NCI-H2196 treated with DMSO at 0.1 percent for 48 hours (cell line): Measurements from ENCODE around the gene AMIGO2.
A peak's percentile ranks its signal among the peaks of the same experiment; 100 is the strongest.

Experiments
- DNase-seq: peaks from one replicate; lab custom pipeline; 2025; ENCODE audit not compliant: unreplicated experiment; lab: John Stamatoyannopoulos, UW

The AMIGO2 gene

DNA sequence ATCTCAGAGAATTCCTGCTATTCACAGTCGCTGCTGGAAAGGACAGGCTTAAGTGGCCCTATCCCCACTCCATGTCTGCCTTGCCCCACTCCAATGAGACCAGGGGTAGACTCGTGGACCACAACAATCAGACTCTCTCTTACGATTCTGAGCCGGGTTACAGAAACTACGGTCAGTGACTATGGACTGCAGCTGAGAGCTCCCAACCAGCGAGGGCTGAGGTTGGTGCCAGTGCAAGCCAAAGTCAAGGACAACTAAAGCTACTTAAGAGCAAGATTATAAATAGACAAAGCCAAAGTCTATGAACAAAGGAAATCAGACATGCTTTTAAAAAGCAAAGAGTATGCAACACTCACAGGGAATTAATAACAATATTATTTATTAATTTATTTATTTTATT is 18.3 kb upstream of the AMIGO2 start:
- no peak for DNase-seq

DNA sequence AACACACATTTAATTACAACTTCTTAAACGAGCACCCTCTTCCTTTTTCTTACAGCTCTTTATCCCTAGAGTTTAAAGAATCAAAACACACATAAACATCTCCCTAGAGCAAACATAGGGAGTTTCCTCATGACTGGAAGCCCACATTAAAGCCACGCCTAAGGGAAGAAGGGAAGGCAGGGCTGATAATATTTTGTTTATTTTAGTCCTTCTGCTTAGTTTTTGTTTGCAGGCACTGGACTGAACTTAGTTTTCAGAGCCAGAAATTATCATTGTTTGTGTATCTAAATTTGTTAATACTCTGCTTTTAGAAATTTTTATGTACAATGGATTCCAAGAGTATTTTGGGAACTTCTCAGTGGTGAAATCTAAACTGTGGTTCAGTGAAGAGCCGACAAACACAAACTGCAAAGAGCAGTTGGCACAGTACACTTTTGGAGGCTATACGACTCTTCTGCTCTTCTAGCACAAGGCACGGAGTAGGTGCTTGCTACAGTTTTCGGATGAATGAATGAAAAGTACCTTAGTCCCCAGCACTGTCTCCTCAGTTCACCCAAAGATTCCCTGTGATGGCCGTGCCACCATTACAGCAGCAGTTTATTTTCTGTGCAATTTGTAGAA is 17.6 kb upstream of the AMIGO2 start:
- no peak for DNase-seq

DNA sequence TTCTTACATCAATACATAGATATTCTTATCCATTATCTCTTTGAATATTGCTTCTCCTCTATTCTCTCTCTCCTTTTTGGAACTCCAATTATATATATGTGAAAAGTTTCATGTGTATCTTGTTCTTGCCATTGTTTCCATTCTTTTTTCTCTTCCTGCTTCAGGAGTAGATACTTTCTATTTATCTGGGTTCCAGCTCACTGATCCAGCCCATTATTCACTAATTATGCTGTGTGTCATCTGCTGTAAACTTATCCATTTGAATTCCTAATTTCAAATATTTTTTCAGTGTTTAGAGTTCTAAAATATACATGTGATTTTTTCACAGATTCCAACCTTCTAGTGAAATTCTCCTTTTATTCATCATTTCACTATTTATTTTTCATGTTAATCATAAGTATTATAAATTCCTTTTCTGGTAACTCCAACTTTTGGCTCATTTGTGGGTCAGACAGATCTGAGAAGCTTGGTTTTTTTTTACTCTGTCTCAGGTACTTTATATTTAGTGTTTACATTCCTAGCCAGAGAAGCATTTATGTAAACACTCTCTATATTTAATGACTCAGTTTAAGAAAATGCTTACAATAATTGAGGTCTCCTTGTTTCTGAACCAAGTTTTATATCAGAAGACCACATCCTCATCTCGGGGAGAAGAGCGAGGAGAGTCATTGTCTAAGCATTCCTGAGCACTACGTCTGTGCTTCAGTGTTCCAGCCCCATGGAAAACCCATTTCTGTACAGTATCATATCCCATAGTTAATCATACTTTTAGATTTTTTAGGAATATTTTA is 15.9 kb upstream of the AMIGO2 start:
- no peak for DNase-seq

DNA sequence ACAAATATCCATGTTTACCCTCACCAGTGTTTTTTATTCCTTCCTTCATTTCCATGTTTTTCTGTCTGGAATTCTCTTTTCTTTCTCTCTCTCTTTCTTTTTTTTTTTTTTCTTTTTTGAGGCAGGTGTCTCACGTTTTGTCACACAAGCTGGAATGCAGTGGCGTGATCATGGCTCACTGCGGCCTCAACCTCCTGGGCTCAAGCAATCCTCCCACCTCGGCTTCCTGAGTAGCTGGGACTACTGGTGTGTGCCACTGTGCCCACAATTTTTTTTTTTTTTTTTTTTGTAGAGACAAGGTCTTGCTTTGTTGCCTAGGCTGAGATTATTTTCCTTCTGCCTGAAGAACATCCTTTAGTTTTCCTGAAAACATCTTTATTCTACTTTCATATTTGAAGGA is 15.0 kb upstream of the AMIGO2 start:
- no peak for DNase-seq

DNA sequence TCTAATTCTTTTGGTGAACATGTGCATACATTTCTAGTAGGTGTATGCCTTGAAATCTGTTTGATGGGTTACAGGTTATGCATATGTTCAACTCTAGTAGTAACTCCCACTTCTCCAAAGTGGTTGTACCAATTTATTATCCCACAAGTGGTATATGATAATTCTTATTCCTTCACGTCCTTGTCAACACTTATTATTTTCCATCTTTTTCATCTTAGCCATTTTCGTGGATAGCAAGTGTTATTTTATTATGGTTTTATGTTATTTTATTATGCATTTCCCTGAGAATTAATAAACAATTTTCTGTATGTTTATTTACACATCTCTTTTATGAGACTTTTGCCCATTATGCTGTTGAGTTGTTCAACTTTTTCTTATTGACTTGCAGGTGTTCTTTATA is 11.2 kb upstream of the AMIGO2 start:
- no peak for DNase-seq

DNA sequence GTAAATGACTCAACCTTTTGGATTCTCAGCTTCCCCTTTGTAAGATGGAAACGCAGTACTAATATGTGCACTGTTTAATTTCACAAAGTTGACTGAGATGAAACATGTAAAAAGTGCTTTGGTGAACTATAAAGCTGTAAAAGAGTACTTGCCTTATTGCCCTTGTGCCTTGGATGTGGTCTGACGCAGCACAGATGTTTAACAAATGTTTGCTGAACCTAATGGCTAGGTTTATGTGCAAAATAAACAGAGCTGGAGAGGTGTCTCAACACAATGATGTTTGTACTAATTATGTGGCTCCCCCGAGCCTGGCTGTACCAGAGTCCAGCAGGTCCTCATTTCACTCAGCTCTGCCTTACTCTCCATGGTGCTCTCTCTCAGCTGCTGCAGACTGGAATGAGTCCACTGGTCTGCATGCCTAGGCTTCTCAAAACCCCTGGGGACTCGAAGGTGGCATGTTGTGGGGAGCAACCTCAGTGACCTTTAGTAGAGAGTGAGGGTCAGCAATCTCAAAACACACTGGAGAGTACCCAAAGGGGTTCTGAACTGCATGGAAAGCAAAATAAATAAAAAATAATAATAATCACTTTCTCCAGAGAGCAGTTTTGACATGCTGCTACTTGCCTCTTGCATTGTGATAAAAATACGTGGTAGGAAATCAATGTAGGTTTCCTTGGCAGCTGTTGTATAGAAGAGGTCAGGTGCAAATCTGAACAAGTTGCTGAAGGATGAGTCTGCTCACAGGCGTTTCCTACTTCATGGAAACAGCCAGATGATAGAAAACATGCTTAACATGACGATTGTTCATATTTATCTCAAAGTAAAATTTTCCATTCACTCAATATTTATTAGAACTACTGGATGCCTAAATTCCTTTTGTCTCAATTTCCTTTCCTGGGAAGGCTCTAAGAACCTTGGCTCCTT is 8.5 kb upstream of the AMIGO2 start:
- DNase-seq = peak; percentile 58

DNA sequence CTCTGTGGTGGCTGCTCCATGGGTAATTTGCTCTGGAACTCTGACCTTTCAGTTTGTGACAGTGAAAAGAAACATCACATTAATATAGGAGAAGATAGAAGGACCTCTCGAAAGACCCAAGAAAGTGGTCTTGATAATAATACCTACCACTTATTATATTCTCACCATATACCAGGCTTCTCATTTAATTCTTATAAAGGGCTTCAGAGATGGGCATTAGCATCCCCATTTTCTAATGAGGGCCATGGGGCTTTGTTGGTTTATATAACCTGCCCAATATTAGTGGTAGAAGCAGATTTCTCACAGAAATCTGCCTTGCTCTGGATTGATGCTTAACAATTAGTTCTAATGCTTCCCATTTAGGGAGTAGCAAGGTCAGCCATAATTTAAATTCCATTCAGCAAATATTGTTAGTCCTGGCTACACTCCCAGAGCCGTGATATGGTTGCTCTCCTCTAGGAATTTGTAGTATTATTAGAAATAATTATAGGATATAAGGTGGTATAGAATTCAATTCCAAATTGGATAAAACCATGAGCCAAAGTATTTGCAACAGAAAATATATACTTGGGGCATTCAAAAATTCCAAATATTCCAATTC is 7.4 kb upstream of the AMIGO2 start:
- DNase-seq = no peak

DNA sequence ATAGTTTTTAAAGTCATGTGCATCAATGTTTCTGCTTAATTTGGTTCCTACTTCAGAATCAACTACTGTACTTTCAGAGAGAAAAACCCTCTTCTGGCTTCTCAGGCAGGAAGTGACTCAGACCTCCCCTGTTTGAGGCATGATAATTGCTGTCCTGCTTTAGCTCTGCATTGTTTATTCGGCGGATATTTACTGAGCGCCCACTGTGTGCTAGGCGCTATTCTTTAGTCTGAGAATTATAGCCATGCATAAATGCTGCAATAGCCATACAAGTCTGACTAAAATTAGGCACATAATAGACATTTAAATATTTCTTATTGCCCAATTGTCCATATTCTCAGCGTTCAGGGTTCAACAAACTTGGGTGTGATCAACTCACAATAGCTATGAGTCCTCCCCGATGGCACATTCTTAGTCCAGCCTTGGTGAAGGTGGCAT is 6.1 kb upstream of the AMIGO2 start:
- no peak for DNase-seq

DNA sequence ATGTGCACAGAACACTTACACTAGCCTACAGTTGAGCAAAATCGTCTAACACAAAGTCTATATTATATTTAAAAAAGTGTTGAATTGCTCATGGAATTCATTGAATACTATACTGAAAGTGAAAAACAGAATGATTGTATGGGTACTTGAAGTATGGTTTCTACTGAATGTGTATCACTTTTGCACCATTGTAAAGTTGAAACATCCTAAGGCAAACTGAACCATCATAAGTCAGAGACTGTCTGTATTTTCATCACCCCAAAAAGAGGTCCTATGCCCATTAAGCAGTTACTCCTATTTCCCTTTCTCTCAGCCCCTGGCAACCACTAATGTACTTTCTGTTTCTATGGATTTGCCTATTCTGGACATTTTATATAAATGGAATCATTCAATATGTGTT is 4.4 kb upstream of the AMIGO2 start:
- DNase-seq = no peak

DNA sequence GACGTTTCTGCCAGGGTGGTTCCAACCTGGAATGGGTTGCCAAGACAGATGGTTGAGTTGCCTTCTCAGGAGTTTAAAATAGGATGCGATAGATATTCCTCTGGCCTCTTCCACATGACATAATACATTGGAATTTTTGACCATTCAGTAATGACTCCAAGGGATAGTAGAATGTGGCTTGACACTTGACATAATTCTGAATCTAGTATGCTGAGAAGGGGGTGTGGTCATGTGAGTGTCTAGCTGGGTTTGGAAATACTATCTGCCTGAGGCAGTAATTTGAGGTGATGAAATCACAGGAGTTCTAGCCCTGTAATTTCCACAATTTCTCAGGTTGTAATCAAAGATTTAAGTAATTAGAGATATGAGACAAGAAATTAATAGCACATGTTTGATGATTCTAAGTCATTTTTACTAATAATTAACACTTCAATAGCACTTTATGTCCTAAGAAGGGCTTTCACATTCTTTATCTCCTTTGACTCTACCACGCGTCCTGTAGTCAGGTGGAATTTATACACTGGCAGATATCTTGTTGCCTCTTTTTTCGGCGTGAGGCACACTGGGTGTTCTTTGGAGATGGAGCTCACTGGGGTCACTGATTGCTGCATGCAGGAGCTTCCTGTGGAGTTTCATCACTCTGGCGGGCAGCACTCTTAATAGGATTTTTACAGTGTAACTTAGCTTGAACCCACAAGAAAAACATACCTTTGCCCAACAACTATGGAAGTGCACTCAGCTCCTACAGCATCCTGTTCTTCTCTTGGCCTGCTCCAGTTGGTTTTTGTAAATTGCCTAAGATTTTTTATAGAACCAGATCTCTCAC is 3.2 kb upstream of the AMIGO2 start:
- no peak for DNase-seq

DNA sequence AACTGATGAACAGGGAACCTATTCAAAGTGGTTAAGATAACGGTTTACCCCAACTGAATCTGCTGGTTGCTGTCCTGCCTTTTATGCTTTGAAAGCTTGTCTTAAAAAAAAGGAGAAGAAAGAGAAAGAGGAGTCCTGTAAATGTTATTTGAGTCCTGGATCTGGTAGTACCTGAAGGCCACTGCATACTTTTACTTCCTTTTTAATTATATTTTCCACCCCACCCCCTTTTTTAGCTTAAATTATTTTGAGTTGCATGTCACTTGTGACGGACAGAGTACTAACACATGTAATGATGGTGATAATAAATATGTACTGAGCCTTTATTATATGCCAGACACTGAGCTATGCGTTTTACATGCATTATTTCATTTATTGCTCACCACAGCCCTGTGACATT is 2.5 kb upstream of the AMIGO2 start:
- no peak for DNase-seq

DNA sequence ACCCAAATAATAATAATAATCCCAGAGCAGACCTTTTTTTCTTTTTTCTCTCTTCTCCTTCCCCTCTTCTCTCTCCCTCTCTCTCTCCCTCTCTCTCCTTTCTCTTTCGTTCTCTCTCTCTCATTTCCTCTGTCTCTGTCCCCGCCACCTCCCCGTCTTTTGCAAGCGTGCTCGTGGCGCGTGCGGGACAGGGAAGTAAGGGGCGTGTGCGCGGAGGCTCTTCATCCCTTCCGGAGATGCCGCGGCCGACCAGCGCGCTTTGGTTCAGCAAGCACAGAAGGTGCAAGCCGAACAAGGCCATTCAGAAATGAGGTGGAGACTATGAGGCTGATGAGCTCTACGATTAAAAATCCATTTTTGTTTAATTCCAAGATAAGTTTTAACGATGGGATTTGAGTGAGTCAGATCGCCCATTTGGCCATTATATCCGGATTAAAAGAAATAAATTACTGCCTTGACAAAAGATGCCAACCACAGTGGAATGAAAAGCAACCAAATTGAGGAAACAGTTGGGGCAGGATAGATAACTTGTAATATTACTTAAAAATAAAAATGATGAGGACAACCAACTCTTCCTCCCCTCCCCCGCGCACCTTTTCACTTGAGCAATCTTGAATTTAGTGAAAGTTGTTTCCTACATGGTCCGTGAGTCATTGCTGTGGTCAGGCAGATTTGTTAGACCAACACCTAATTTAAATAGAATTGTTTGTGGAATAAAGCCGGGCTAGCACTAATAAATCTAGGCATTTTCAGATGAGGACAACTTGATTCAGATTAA is 1.2 kb upstream of the AMIGO2 start:
- peak; percentile 22 for DNase-seq

DNA sequence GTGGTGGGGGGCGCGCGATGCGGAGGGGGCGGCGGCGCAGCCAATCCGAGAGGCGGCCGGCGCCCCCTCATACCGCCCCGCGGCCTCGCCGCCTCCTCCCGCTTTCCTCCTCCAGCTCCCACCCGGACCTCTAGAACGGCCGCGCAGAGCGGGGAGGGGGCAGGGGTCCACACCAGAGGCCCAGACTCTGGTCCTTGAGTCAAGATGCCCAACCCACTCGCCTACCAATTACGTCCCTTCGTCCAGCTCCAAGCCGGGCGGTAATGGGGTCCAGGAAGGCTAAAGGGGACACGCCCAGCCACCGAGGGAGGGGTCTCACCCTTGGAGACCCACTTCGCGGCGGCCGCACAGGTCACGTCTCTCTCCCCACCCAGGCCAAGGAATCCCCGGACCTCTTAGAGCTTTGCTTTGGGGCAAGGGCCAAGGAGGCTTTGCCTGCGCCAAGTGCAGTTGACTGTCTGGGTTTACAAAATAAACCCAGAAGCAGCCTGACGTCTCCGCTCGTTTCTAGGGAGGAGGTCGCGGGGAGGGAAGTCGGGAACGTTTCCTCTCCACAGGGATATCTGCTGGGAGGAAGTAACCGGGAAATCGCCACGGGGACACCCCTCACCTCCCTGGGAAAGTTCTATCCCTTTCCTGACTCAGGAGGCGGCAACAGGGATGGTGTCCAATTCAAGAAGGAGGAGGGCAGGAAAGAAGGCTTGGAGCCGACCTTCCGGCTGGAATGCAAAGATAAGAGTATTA is 394 bp upstream of the AMIGO2 start:
- DNase-seq = no peak

DNA sequence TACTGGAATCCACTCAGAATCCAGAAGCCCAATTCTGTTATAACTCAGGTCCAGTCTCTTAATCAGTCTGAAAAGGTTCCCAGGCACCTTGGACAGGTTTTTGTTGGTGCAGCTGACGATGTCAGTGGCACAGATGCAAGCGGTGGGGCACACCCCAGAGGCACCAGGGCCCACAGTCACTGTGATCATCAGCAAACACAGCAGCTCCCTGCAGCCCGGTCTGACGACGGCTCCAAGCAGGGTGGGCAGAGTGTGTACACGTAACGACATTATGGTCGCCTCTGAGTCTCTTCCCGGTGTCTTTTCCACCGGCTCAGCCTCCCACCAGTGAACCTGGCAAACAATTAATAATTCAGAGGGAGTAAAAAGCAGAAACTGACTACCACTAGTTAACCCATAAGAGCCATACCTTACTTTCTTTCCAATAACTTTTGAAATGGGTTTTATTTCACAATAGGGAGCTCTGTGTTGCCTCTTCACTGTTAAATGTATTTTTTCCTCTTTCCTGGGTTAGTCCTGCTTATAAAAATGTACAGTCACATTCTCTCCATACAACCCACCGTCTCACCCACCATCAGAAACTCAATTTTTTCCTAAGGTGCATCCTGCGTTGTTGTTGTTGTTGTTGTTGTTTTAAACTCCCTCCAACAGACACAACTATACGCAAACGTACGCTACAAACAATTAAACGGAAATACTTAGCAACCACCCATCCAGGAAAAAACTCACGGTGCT is 859 bp downstream of the AMIGO2 start:
- DNase-seq = no peak

DNA sequence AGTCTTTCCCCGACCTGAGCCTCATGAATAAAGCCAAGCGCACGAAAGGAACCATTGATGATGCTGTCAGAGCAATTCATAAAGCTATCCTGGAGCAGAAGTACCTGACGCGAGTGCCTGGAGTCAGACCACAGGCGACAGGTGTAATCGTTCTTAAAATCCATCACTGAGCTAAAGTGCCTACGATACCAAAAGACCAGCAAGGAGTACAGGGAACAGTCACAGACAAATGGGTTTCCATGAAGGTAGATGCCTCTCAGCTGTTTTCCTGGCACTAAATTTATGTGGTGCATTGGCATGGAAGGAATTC is 1.7 kb downstream of the AMIGO2 start:
- DNase-seq = no peak

DNA sequence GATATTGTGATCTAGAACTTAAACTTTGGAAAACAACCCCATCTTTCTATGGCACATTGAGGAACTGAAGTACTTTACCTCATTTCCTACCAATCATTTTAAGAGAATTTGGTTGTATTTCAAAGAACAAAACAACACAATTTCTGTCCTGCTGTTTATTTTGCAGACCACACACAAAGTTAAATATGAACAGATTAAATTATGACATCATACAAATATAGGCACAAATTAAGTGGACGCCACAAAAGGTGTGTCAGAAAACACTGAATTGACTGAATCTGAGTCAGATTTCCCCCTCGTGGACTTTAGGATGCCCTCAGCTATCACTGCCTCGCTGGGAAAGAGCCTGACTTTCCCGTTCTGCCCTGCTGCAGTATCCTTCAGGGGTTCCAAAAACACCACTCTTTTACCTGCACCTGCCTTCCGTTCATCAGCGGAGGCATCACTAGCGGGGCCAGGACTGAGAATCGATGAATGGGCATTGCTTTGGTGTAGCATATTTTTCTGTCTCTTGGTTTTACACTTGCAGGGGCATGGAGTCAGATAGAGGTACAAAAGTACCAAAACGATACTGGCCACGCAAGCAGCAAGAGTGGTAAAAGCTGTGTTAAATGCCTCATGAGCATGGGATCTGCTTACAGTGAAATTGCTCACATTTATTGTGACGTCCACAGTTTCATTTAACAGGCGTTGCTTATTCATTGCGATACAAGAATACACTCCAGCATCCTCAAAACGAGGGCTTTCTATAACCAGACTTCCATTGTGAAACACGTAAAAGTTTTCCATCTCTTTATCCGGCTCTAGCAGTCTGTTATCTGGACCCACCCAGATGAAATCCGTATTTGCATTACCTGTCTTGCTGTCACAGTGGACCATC is 2.3 kb downstream of the AMIGO2 start:
- DNase-seq = no peak
